GM21528 (cell line): Measurements from ENCODE around the gene DUSP3.

ENCODE experiments used
- ATAC-seq: cut with Tn5 transposase; IDR thresholded peaks from one replicate; pipeline ENCODE4 v1.9.1; 2021; ENCODE audit warnings: mild to moderate bottlenecking, moderate library complexity; ENCODE audit not compliant: unreplicated experiment, low FRiP score

The DUSP3 gene

GRCh38 chr17:43770957-43771356 lies 7.8 kb downstream of the DUSP3 start:
- ATAC-seq: no peak

GRCh38 chr17:43769859-43770258 lies 8.9 kb downstream of the DUSP3 start:
- ATAC-seq: no peak

GRCh38 chr17:43769426-43769825 lies 9.4 kb downstream of the DUSP3 start:
- no peak for ATAC-seq

DNA sequence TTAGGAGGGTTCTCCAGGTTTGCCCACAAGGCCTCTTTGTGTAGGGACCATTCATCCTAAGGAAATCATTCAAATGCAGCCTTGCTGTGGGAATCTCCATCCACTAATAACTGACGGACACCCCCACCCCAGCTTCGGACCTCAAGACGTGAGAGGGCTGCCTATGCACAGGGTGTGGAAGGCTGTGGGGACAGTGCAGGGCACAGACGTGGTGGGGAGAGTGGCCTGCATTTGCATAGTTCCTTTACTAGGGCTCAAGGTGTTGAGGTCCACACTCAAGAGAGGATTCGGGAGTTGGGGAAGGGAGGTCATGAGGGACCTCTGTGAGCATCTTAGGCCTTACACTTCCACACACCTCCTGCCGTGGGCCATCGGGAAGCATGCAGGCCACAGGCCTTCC lies 9.8 kb downstream of the DUSP3 start:
- ATAC-seq: no peak

DNA sequence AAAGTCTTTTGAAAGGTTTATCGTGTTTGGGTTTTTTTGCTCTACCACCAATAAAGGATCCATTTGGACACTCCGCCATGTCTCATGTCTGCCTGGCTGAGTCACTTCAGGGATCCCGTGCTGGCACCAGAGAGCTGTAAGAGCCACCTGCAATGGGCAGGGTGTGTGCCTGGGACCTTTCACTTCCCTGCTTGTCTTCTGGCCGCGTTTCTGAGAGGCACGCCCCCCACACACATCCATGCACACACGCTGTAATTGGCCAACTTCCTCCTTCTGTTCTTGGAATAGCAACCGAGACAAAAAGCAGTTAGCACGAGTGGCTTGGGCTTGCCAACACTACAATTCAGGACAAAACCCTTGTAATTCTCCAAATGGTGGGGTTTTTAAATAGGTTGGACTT lies 10.4 kb downstream of the DUSP3 start:
- ATAC-seq: no peak

DNA sequence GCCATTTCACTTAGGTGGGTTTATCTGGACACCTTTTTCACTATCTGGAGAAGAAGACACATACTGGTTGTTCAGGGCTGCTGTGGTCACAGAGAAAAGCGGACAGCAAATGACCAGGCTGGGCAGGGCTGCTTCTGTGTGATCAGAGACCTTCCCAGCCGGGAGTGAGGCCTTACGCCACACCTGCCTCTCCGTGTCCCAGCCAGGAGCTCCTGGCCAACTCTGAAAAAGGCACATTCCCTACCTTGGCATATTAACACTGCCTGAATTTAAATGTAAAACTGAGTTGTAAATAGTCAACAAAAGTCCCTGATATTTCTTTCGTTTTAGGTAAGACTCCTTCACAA lies 11.1 kb downstream of the DUSP3 start:
- no peak for ATAC-seq

- no peak for ATAC-seq
These were observed 11.6 kb downstream of the DUSP3 start for GRCh38 chr17:43767053-43767712.

DNA sequence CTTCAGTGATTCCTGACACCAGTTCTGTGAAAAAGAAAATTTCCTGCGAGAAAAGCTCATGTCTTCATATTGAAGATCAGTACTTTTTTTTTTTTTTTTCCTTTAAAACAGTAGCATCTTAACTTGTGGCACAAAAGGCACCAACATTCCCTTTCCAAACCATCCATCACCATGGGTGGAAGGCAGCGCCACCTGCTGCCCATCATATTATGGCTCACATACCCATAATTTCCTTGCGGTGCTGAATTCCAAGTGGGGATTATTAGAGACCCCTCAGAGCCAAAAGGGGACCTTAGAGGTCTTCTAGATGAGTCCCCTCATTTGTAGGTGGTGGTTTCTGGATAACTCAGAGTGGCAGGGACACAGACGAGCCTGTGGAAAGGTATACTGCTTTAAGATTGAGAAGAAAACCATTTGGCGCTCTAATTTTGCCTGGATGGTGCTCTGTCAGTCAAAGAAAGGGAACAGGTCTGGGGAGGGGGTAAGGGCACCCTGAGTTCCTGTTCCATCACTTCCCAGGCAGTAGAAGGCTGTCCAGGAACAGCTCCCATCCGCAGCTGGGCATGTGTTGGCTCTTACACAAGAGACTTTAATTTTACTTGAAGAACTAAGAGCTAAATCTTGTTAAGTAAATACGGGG lies 12.2 kb downstream of the DUSP3 start:
- no peak for ATAC-seq

DNA sequence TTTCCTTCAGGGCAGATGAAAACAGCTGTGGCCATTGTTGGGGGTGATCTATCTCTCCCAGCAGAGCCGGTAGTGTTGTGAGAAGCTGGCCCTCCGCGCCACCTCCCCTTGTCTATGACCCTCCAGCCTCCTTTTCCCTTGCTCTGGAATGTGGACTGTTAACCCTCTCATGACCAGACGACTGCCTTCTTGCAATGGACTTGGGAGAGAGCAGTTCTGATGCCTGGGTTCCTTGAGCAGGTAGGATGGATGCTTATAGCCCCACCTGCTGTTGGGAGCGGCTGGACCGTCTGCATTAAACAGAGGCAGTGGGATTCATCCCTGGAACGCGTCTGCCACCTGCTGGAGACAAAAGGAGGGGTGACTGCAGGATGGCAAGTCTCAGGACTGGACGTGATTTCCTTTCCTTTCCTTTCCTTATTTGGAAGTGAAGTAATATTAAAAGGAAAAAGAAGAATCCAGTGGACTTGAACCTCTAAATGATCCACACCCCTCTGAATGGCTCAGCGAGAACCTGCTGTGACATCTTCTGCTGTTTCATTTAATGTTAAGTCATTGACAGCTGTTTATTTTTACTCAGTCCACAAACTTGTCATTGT lies 18.4 kb downstream of the DUSP3 start:
- ATAC-seq: no peak

GRCh38 chr17:43759836-43760235 lies 18.9 kb downstream of the DUSP3 start:
- ATAC-seq: no peak

GRCh38 chr17:43758497-43759174 lies 20.1 kb downstream of the DUSP3 start, which contains the start of gene SOST:
SOST (minus strand) TSS chr17:43758791; CDS start chr17:43758741, 50 bp downstream.
- ATAC-seq: no peak

DNA sequence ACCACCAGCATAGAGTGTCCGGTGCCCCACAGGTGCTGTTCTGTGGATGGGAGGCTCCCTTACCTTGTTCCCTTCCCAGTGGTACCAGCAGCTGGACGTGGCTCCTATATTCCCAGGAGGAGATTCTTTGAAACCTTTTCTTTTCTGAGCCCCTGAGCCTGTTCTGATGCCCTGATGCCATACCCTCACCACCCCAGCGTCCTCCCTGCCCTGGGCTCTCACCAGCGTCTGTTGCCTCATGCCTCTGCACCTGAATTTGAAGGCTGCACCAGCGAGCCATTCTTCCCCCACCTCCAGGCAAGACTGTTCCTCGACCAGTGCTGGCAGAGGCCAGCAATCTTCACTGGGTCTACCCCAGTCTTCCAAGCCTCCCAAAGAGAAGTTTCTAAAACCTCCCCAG lies 20.7 kb downstream of the DUSP3 start:
- no peak for ATAC-seq

- no peak for ATAC-seq
These were observed 21.6 kb downstream of the DUSP3 start for GRCh38 chr17:43757171-43757660.

DNA sequence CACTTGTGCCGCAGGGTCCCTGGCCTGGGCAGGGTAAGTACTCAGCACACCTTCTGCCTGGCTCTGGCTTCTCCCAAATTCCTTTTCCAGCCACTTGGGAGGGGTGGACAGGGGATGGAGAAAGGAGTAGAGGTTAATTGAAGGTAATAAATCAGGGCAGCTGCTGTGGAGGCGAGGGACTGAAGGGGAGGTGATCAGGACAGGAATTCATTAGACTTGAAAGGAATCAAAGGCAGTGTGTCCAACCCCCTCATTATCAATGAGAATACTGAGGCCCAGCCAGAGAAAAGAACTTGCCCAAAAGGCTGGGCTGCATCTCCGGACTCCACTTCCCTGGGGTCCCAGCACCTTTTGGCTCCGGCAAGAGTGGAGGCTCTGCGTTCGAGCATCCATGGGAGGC lies 22.6 kb downstream of the DUSP3 start:
- no peak for ATAC-seq

DNA sequence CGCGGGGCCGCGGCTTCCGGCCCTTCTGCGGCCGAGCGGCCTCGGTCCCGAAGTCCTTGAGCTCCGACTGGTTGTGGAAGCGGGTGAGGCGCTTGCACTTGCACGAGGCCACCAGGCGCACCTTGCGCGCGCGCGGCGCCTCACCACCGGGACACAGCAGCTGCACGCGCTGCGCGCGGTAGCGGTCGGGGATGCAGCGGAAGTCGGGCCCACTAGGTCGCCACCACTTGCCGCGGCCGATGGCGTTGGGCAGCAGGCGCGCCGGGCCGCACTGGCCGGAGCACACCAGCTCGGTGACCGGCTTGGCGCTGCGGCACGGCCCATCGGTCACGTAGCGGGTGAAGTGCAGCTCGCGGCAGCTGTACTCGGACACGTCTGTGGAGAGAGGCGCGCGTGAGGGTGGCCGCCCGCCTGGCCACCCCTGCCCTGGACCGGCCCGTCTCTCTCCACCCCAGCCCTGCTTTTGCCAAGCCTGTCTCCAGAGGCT lies 23.3 kb downstream of the DUSP3 start:
- no peak for ATAC-seq

DNA sequence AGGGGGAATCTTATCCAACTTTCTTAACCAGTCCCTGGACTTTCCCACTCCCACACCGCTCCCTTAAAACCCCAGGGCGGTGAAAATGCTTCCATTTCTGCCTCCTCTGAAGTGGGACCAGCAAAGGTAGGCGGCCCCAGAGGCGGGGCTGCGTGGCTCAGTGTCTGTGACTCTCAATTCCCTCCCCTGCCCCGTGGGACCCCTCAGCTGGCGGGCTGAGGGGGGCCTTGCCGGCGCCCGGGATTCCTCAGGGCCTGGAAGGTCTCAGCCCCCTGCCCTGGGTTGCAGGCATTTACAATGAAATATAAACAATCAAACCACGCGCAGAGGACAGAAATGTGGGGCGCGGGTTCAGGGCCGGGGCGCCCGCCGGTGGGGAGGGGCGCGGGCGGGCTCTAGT lies 23.8 kb downstream of the DUSP3 start:
- ATAC-seq: no peak

DNA sequence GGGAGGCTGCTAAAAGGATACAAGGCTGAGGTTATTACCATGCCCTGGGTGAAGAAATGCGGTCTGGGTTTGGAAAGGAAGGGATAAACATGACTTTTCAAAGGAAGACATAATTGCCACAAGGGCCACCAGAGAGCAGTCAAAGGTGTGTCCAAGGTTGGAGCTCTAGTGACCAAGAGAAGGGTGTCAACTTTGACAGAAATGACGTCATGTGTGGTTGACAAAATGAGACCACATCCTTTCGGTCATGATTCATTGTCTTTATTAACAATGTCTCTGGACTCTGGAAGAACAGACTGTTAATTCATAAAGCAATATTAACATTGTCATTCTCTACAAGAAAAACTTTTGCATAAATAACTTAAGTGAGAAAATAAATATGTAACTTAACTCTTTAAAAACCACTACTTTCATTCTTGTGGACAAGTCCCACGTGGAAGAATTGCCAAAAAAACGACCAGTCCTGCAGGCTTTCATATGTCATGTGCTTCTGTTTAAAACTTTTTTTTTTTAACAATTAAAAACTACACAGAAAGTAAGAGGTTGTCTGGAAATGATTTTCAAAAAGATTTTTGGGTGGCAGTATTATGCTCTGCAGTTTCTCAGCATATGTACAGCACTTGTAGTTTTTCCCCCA lies 25.2 kb downstream of the DUSP3 start:
- ATAC-seq: no peak

DNA sequence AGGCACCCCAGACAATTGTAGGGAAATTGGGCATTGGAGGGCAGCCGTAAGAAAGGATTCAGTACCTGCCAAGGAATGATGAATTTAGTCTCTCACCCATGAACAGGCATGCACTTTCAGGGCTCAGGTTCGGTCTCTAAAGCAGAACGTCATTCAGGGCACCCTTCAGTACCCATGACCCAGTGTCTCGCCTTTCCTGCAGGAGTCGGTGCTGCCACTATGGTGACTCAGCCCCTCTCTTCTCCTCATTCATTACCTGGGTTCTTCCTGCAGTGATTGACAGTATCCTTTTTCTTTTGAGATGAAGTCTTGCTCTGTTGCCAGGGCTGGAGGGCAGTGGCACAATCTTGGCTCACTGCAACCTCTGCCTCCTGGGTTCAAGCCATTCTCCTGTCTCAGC lies 28.6 kb downstream of the DUSP3 start:
- no peak for ATAC-seq

DNA sequence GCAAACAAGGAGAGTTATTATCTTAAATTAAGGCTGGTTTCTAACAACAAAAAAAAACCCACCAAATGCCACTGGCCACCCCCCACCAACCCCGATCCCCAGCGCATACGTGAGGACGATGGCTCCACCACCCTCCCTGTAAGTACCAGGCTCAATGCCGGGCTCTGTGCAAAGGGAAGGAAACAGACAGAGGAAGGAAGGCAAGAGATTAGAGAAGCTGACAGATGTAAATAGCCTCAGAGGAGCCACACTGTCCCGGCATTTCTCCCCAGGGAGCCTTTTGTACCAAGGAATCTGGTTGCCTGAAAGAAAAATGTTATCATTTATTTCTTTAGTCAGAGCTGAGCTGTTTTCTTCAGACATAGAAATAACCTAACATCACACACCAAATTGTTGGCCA lies 33.2 kb downstream of the DUSP3 start:
- no peak for ATAC-seq

DNA sequence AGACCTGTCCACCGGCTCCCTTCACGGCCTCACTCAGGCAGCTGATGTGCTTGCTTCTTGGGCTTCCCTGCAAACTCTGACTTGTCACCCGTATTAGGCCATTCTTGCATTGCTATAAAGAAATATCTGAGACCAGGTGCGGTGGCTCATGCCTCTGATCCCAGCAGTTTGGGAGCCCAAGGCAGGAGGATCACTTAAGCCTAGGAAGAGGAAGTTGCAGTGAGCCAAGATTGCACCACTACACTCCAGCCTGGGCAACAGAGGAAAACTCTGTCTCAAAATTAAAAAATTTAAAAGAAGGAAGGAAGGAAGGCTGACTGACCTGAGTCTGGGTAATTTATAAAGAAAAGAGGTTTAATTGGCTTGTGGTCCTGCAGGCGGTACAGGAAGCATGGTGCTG lies 37.1 kb downstream of the DUSP3 start:
- ATAC-seq: no peak

DNA sequence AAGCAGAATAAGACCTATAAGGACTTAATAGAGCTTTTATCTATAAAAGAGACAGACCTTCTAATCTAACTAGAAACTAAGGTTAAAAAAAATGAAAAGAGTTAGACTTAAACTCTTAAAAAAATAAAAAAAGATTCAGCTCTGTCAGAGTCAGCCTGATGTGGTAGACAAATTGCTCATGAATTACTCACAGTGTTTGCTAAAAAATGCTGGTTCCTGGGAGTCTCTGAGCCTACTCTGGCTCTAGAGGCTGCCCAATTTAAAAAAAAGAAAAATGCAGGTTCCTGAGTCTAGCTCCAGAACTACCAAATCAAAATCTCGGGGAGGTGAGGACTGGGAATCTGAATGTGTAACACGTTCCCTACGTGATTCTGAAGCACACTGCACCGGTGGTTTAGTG lies 38.2 kb downstream of the DUSP3 start:
- ATAC-seq: no peak
